A375 (cell line): ENCODE data around the gene CAB39. TPM values are rescaled to one million over a fixed set of nuclear protein-coding genes. Genes with fewer than 3 reads are reported as not detected.

ENCODE experiments used
- small RNA-seq: library from RNA; depleted of rRNA; stranded (forward); fragments of <200 nt; gene quantifications from one replicate; pipeline ENCODE3, GENCODE V24; 2014
- total RNA-seq: library from RNA; depleted of rRNA; stranded (reverse); fragments of >200 nt; shearing (Covaris generic); gene quantifications from 2 replicates; pipeline ENCODE4 v1.2.3, GENCODE V29; 2014; rRNA removed

The CAB39 gene
- 30.2 and 33.3 TPM in 2 replicates for total RNA-seq

GRCh38 chr2:230712443-230713330, at the start of gene CAB39:
CAB39 (plus strand) TSS chr2:230712842; CDS start chr2:230760002, 47,160 bp downstream.

GRCh38 chr2:230864605-230865306, 152.1 kb downstream of the CAB39 start, which contains the start of gene ITM2C:
ITM2C (plus strand) TSS chr2:230864942; CDS start chr2:230865026, 84 bp downstream.

Small RNA genes within 50 kb of the gene (small RNA-seq; reads per million reads assigned to genes)
- not detected for gene BANF1P3
- not detected for gene RNU6-268P

Other genes with a start within 250 kb of the CAB39 start
- gene ITM2C, start 152.1 kb downstream of the CAB39 start, total RNA-seq, result 95.9 and 106 TPM in 2 replicates
- 0.53 and 0.94 TPM in 2 replicates for gene GPR55, start 212.4 kb downstream of the CAB39 start, total RNA-seq